OCI-LY1 (cell line): ENCODE measurements around the gene ZBTB46.

Experiments used
- CTCF ChIP-seq: fragments of 200-600 bp; sonication (generic), shearing (Covaris generic); IDR thresholded peaks from 2 replicates; pipeline ENCODE4 v1.5.1; 2017; ENCODE audit warnings: mild to moderate bottlenecking, antibody characterized with exemption, low read length, moderate library complexity, mixed read lengths
- EZH2 ChIP-seq: fragments of 200-600 bp; sonication (generic), shearing (Covaris generic); IDR thresholded peaks from 2 replicates; pipeline ENCODE4 v1.8.0; 2017; ENCODE audit warnings: borderline replicate concordance, mixed run types, mild to moderate bottlenecking, antibody characterized with exemption, low read length, moderate library complexity, mixed read lengths

GRCh38 chr20:63765082-63765873 is 65.8 kb downstream of the ZBTB46 start:
- TF ChIP-seq CTCF (no peak), EZH2 (no peak)
